BJ (cell line): ENCODE results near the gene BBS5. TPM values are rescaled to one million over a fixed set of nuclear protein-coding genes. Genes with fewer than 3 reads are reported as not detected.
A peak's percentile ranks its signal among the peaks of the same experiment; 100 is the strongest.

Experiments
- CTCF ChIA-PET: fragments of 350-600 bp; formaldehyde crosslinking; extraction: SDS; loops from one replicate; lab custom pipeline; 2021; ENCODE audit warnings: antibody characterized with exemption, inconsistent platforms; lab: Yijun Ruan, JAX
- POLR2A ChIA-PET: fragments of 300-600 bp; sonication (Branson Sonifier 250); formaldehyde crosslinking; extraction: SDS; loops from one replicate; lab custom pipeline; 2021; ENCODE audit warnings: antibody characterized with exemption; lab: Charles Lee
- DNase-seq: peaks from one replicate; pipeline ENCODE4 v3.0.0-alpha.2; 2011; ENCODE audit warnings: low read depth
- H3K27me3 ChIP-seq: 2 replicates; pipeline ENCODE4 v1.6.0; 2011; ENCODE audit warnings: low read length; ENCODE audit not compliant: control insufficient read depth, insufficient read depth
- H3K36me3 ChIP-seq: 2 replicates; pipeline ENCODE4 v1.5.1; 2011; ENCODE audit warnings: low read length; ENCODE audit not compliant: control insufficient read depth, insufficient read depth
- H3K4me3 ChIP-seq: 2 replicates; pipeline ENCODE4 v1.5.1; 2011; ENCODE audit warnings: low read depth, mild to moderate bottlenecking, control low read depth, low read length
- CTCF ChIP-seq: IDR thresholded peaks from 2 replicates; pipeline ENCODE4 v1.5.1; 2011; ENCODE audit warnings: low read depth, mild to moderate bottlenecking, control low read depth, inconsistent platforms, low read length, moderate library complexity; ENCODE audit not compliant: insufficient read depth
- polyA plus RNA-seq: library from polyadenylated mRNA; depleted of rRNA; stranded (reverse); fragments of >200 nt; gene quantifications from 2 replicates; pipeline ENCODE4 v1.2.3, GENCODE V29; 2011

Gene BBS5
- polyA plus RNA-seq, 1 experiment = 2.6 TPM

GRCh38 chr2:169462896-169463695 lies 16.2 kb upstream of the BBS5 start:
- peak; percentile 70 for DNase-seq
- CTCF ChIA-PET = interaction anchor here (0.5 to 4.4 kb wide), 4 partner anchors 12 to 670 kb away, joined by 3 to 35 read pairs (median 4); partner anchors contain the start of gene BBS5
- no peaks in the 10 kb centered on the region for H3K36me3 ChIP-seq
- H3K4me3 ChIP-seq = no peak overlapping the region
- POLR2A ChIA-PET = interaction anchor here (0.6 to 1.0 kb wide), 3 partner anchors 17 to 699 kb away, joined by 3 to 8 read pairs (median 6); no protein-coding TSS in a partner anchor
- H3K27me3 ChIP-seq = no peaks in the 10 kb centered on the region
- no peak for TF ChIP-seq CTCF

- TF ChIP-seq CTCF = no peak
- no peaks in the 10 kb centered on the region for H3K36me3 ChIP-seq
- H3K4me3 ChIP-seq = no peak overlapping the region
- no peaks in the 10 kb centered on the region for H3K27me3 ChIP-seq
- no peak for DNase-seq
- POLR2A ChIA-PET = no interaction called here
- CTCF ChIA-PET = interaction anchor here (0.6 to 4.4 kb wide), 3 partner anchors 13 to 284 kb away, joined by 3 to 35 read pairs (median 6); no protein-coding TSS in a partner anchor
Observed at GRCh38 chr2:169464466-169464865, 14.8 kb upstream of the BBS5 start.

- H3K4me3 ChIP-seq = no peak overlapping the region
- ChIA-PET POLR2A (no interaction called here), CTCF (interaction anchor here (0.6 to 4.4 kb wide), 3 partner anchors 13 to 284 kb away, joined by 3 to 35 read pairs (median 6); no protein-coding TSS in a partner anchor)
- TF ChIP-seq CTCF = no peak
- H3K27me3 ChIP-seq = no peaks in the 10 kb centered on the region
- H3K36me3 ChIP-seq = no peaks in the 10 kb centered on the region
- no peak for DNase-seq
Observed at GRCh38 chr2:169464882-169465281, 14.4 kb upstream of the BBS5 start.

GRCh38 chr2:169468841-169469240 lies 10.5 kb upstream of the BBS5 start:
- no peak for TF ChIP-seq CTCF
- H3K36me3 ChIP-seq = no peaks in the 10 kb centered on the region
- POLR2A ChIA-PET = no interaction called here
- H3K27me3 ChIP-seq = no peaks in the 10 kb centered on the region
- CTCF ChIA-PET = interaction anchor here (1.7 kb wide), 1 partner anchor 11 kb away, joined by 7 read pairs; the partner anchor contains the start of gene BBS5
- no peak for DNase-seq
- no peak overlapping the region for H3K4me3 ChIP-seq

- no peaks in the 10 kb centered on the region for H3K27me3 ChIP-seq
- CTCF ChIA-PET = interaction anchor here (1.7 kb wide), 1 partner anchor 9 kb away, joined by 7 read pairs; the partner anchor contains the start of gene BBS5
- H3K36me3 ChIP-seq = no peaks in the 10 kb centered on the region
- DNase-seq = no peak
- H3K4me3 ChIP-seq = no peak overlapping the region
- TF ChIP-seq CTCF = no peak
- POLR2A ChIA-PET = no interaction called here
Observed at GRCh38 chr2:169469952-169470572, 9.2 kb upstream of the BBS5 start.
